Transverse colon (tissue), 4 donors: ENCODE results near the gene WDR62. TPM values are rescaled to one million over a fixed set of nuclear protein-coding genes. Genes with fewer than 3 reads are reported as not detected.
A peak's percentile ranks its signal among the peaks of the same experiment; 100 is the strongest.

ENCODE experiments used
- DNase-seq: peaks from one replicate; pipeline ENCODE4 v3.0.0-alpha.2; 2019
- H3K27ac ChIP-seq, 4 donors: fragments of 200-600 bp; sonication (generic); 2 replicates each; pipeline ENCODE4 v1.5.1; 2016 to 2018; ENCODE audit warnings: inconsistent platforms in 4 of 4
- H3K27me3 ChIP-seq: fragments of 200-600 bp; sonication (generic); 2 replicates; pipeline ENCODE4 v1.5.1; 2017; ENCODE audit warnings: inconsistent platforms
- H3K36me3 ChIP-seq, 4 donors: fragments of 200-600 bp; sonication (generic); 2 replicates each; pipeline ENCODE4 v1.5.1; 2017 to 2019; ENCODE audit warnings: inconsistent platforms in 4 of 4
- H3K4me1 ChIP-seq, 4 donors: fragments of 200-600 bp; sonication (generic); 2 replicates each; pipeline ENCODE4 v1.5.1; 2017 to 2020; ENCODE audit warnings: inconsistent platforms in 4 of 4
- H3K4me3 ChIP-seq, 4 donors: fragments of 200-600 bp; sonication (generic); 1 replicate in 1 of 4; 2 replicates in 3 of 4; pipeline versions ENCODE4 v1.5.1 to v1.6.1; 2017 to 2019; ENCODE audit warnings: inconsistent platforms in 4 of 4
- H3K9me3 ChIP-seq, 2 donors: fragments of 200-600 bp; sonication (generic); 2 replicates each; pipeline ENCODE4 v1.5.1; 2017 to 2019; ENCODE audit warnings: inconsistent platforms in 2 of 2
- EP300 ChIP-seq: sonication (generic); formaldehyde crosslinking; IDR thresholded peaks from one replicate; pipeline ENCODE4 v1.6.1; 2017; ENCODE audit warnings: antibody characterized with exemption, low read depth
- POLR2A ChIP-seq: fragments of 450-650 bp; IDR thresholded peaks from one replicate; pipeline ENCODE4 v1.6.1; 2016; ENCODE audit warnings: antibody characterized with exemption, mild to moderate bottlenecking, moderate library complexity
- POLR2AphosphoS5 ChIP-seq, 3 donors: sonication (generic); formaldehyde crosslinking; IDR thresholded peaks; one replicate each; pipeline ENCODE4 v1.6.1; 2016; ENCODE audit warnings: antibody characterized with exemption in 3 of 3
- WGBS, 2 donors: methylation state at CpG; one replicate each; pipeline ENCODE4 v1.1.5; 2018; ENCODE audit warnings: low coverage in 1 of 2; 5-methylcytosine and 5-hydroxymethylcytosine counted together
- in situ Hi-C, 4 donors: fragments of 200-750 bp; cut with MboI; loops; one replicate each; pipeline versions ENCODE4 v1.15.0 to v1.15.1; 2017; ENCODE audit warnings: low sequenced_read_pairs in 3 of 4, low pct_ligation_motif_present in 1 of 4, low pct_unique_long_range_greater_than_20kb in 1 of 4
- intact Hi-C: fragments of 100-400 bp; cut with DNase I; formaldehyde crosslinking; loops from one replicate; pipeline ENCODE4 v1.15.1; 2023; ENCODE audit warnings: low total_unique reads
- total RNA-seq, 4 donors: library from RNA; depleted of rRNA; stranded (reverse); fragments of >200 nt; gene quantifications; one replicate each; pipeline ENCODE4 v1.1.0, GENCODE V29; 2016
- TF ChIP-seq, protein P1 (sequence below), 5 experiments: fragments of 200-600 bp in 3 of 5; fragments of 450-650 bp in 2 of 5; sonication (generic) in 3 of 5; IDR thresholded peaks; 1 replicate in 2 of 5; 2 replicates in 3 of 5; pipeline ENCODE4 v1.5.1; 2016 to 2017; ENCODE audit warnings: antibody characterized with exemption in 5 of 5, inconsistent platforms in 3 of 5, mild to moderate bottlenecking in 2 of 5, moderate library complexity in 1 of 5

WDR62 gene
- total RNA-seq, 4 donors from 2014 or later = 0.37 to 20.7 (median 0.97) TPM

- intact Hi-C loops = no loop called here
Measured at GRCh38 chr19:36144624-36145023, 89.9 kb downstream of the WDR62 start.

DNA sequence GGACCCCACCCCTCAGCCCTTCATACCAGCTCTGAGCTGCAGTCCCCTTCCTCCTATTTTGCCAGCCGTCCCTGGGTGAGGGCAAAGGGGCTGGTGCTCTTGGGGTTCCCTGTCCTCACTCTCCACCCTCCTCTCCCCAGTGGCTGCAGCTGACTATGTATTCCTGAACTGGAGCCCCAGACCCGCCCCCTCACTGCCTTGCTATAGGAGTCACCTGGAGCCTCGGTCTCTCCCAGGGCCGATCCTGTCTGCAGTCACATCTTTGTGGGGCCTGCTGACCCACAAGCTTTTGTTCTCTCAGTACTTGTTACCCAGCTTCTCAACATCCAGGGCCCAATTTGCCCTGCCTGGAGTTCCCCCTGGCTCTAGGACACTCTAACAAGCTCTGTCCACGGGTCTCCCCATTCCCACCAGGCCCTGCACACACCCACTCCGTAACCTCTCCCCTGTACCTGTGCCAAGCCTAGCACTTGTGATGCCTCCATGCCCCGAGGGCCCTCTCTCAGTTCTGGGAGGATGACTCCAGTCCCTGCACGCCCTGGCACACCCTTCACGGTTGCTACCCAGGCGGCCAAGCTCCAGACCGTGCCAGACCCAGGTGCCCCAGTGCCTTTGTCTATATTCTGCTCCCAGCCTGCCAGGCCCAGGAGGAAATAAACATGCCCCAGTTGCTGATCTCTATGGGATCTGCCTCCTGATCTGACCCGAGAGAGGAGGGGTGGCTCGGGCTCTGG, 95.1 kb downstream of the WDR62 start:
- H3K27me3 ChIP-seq = no peaks in the 10 kb centered on the region
- no peak for TF ChIP-seq POLR2AphosphoS5 (IDR thresholded peaks at IDR 0.05)
- TF ChIP-seq, protein P1, sequence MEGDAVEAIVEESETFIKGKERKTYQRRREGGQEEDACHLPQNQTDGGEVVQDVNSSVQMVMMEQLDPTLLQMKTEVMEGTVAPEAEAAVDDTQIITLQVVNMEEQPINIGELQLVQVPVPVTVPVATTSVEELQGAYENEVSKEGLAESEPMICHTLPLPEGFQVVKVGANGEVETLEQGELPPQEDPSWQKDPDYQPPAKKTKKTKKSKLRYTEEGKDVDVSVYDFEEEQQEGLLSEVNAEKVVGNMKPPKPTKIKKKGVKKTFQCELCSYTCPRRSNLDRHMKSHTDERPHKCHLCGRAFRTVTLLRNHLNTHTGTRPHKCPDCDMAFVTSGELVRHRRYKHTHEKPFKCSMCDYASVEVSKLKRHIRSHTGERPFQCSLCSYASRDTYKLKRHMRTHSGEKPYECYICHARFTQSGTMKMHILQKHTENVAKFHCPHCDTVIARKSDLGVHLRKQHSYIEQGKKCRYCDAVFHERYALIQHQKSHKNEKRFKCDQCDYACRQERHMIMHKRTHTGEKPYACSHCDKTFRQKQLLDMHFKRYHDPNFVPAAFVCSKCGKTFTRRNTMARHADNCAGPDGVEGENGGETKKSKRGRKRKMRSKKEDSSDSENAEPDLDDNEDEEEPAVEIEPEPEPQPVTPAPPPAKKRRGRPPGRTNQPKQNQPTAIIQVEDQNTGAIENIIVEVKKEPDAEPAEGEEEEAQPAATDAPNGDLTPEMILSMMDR (IDR thresholded peaks at IDR 0.05) = no peak
- no peak for TF ChIP-seq POLR2A
- no peak overlapping the region for H3K4me3 ChIP-seq
- no peaks in the 10 kb centered on the region for H3K9me3 ChIP-seq
- peaks cover 0 to 4% (median 4%) of the 10 kb centered on the region in 4 donors for H3K4me1 ChIP-seq
- no peak overlapping the region for H3K27ac ChIP-seq
- peaks cover 0 to 45% (median 20%) of the 10 kb centered on the region in 4 donors for H3K36me3 ChIP-seq
- no peak for DNase-seq
- WGBS, 2 donors = 81 to 100% methylated on average over 1 to 13 of the region's 13 CpGs
- in situ Hi-C loops = no loop called here
- intact Hi-C loops = no loop called here

More at GRCh38 chr19:36144624-36145023, 89.9 kb downstream of the WDR62 start:
- Histone ChIP-seq H3K36me3 (peaks cover 0 to 60% (median 24%) of the 10 kb centered on the region in 4 donors), H3K9me3 (no peaks in the 10 kb centered on the region), H3K4me1 (peaks cover 3 to 8% (median 7%) of the 10 kb centered on the region in 4 donors), H3K4me3 (no peak overlapping the region), H3K27me3 (no peaks in the 10 kb centered on the region), H3K27ac (no peak overlapping the region)
- in situ Hi-C loops = no loop called here
- TF ChIP-seq, protein P1 (IDR thresholded peaks at IDR 0.05) = no peak
- TF ChIP-seq POLR2AphosphoS5 (IDR thresholded peaks at IDR 0.05) (no peak), EP300 (no peak), POLR2A (no peak)
- WGBS, 2 donors = 98 to 100% methylated on average over 5 to 6 of the region's 6 CpGs
- no peak for DNase-seq

DNA sequence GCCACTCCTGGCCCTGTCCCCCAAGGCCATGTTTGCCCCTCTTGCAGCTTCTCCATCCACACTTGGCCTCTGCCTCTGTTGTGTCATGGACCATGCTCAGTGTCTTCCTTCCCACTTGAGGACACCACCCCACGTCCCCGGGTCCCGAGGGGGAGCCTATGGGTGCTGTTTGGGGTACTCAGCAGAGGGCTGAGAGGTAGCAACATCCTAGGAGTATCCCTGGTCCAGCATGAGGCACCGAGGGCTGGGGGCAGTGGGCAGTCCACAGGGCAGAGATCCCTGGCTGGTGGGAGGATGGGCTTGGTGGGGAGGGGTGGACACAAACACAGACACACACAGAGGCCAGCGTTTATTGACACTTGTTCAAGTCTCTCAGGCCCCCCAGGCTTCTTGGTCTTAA, 95.9 kb downstream of the WDR62 start:
- 83% methylated on average over 5 of the region's 5 CpGs; no CpG with 5 or more reads in 1 of the 2 donors for WGBS, 2 donors
- in situ Hi-C loops = no loop called here

More for the DNA sequence above, 95.9 kb downstream of the WDR62 start:
- no peak for DNase-seq
- Histone ChIP-seq H3K9me3 (no peaks in the 10 kb centered on the region), H3K4me3 (no peak overlapping the region), H3K36me3 (peaks cover 0 to 38% (median 17%) of the 10 kb centered on the region in 4 donors), H3K27ac (peak overlapping the region; percentile 84 to 95 (median 94)), H3K27me3 (no peaks in the 10 kb centered on the region), H3K4me1 (peaks cover 0 to 4% (median 4%) of the 10 kb centered on the region in 4 donors)
- TF ChIP-seq, protein P1 (IDR thresholded peaks at IDR 0.05) = no peak
- TF ChIP-seq POLR2A (no peak), POLR2AphosphoS5 (IDR thresholded peaks at IDR 0.05) (no peak), EP300 (no peak)
- intact Hi-C loops = no loop called here
